GM10847 (cell line): ENCODE results near the gene MPDZ.

Source experiments
- POLR2A ChIP-seq: IDR thresholded peaks from 2 replicates; pipeline ENCODE4 v1.6.1; 2011; ENCODE audit not compliant: insufficient read length; ENCODE audit errors: extremely low read depth

Gene MPDZ

GRCh38 chr9:13165956-13166355 is 113.5 kb downstream of the MPDZ start:
- TF ChIP-seq POLR2A: no peak

DNA sequence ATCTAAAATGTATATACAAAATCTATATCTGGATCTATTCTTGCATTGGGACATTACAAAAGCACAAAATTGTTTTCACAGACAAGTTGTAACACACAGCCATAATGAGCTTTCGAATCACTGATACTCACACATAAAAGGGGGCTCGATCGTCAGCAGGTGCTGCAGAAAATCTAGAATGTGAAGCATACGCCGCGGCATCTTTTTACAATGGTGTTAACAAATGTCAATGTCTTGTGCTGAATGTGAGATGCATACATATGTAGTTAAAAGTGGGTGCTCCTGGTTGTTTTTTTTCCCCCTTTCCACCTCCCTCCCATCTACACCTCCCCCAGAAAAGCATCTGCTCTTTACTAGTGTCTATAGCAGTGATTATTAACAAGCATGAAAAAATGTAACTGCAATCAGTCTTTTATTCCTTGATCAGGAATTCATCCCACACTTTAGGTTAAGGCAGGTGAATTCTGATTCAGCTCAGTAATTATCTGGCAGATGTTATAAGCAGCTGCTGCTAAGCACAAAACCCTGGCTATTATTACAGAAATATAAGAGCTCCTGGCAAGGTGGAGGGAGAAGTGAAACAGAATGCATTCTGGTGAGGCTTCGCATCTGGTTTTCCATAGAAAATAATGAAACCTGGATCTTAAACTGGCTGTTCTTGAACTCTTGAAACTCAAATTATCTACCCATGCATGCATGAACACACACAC is 114.1 kb downstream of the MPDZ start:
- no peak for TF ChIP-seq POLR2A

GRCh38 chr9:13163946-13164345 is 115.5 kb downstream of the MPDZ start:
- no peak for TF ChIP-seq POLR2A

DNA sequence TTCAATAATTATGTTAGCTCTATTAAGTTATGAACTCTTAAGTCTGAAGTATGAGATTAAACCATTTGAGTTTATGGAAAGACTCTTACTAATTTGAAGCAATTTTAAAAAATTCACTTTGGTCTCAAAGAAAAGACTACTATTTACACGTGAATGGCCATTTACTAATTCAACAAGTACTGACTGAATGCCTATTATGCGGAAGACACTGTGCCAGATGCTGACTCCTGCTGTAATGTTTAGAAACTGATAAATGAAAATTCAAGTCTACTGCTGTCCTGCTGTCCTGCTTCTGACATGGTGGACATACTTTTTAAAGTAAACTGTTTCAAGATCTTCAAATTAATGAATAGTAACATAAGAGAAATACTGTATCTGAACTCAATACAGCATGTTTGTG is 116.2 kb downstream of the MPDZ start:
- TF ChIP-seq POLR2A: no peak

GRCh38 chr9:13160051-13160450 is 119.4 kb downstream of the MPDZ start:
- TF ChIP-seq POLR2A: no peak

GRCh38 chr9:13158986-13159385 is 120.5 kb downstream of the MPDZ start:
- TF ChIP-seq POLR2A: no peak

GRCh38 chr9:13151489-13151888 is 128.0 kb downstream of the MPDZ start:
- TF ChIP-seq POLR2A: no peak

DNA sequence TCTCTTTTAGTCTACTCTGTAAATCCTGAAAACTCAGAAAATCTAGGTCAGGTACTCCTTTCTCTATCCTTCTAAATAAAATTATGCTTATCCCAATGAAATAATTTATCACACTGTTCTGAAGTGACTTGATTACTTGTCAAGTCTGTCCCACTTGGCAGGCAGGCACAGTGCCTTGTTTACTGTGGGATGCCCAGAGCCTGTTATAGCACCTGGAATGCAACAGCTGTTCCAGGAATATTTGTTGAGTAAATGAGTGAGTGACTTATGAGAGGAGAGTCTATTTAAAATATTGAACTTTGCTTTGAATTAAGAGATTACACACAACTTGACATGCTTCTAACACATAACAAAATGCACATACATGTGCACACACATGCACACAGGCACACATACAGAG is 130.0 kb downstream of the MPDZ start:
- TF ChIP-seq POLR2A: no peak

DNA sequence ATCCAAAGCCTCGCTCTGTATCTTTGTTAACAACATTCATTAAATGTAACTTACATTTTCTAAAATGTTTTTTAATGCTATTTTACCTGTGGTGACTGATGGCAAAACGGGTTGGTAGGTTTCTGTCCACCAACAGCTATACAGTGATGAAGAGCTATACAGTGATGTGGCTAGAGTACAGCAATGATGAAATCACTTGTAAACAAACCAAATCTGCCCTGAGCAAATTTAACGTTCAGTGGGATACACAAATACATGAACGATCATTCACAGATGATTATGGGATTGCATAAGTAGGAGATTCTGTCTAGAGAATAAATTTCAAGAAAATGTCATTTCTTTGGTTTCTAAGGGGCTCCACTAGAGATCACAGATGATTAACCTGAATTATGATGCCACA is 132.7 kb downstream of the MPDZ start:
- no peak for TF ChIP-seq POLR2A

- TF ChIP-seq POLR2A: no peak
Observed at GRCh38 chr9:13145340-13145739, 134.2 kb downstream of the MPDZ start.

DNA sequence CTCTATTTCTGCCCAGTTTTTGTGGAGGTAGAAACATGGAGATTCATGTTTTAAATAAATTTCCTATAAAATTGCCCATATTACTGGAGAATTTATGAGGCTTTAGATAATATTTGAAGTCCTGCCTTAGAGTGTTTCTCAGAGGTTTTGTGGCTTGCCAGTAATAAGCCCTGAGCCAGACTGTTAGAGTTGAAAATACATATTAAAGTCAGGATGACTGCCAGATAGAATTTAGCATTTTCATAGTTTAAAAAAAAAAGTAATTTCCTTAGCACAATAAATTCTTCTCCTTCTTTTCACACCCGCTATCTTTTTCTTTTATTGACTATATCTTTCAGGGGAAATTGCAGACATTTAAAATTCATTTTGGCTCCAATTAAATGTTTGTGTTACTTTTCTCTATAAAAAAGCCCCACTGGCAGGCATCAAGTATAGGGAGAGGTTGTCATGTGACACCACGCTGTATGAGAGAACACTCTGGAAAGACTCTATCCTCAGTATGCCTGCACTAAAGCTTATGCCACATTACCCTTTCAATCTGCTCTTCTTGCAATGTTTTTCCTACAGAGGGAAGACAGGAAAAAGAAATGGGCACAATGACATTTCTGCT is 135.2 kb downstream of the MPDZ start:
- TF ChIP-seq POLR2A: no peak

DNA sequence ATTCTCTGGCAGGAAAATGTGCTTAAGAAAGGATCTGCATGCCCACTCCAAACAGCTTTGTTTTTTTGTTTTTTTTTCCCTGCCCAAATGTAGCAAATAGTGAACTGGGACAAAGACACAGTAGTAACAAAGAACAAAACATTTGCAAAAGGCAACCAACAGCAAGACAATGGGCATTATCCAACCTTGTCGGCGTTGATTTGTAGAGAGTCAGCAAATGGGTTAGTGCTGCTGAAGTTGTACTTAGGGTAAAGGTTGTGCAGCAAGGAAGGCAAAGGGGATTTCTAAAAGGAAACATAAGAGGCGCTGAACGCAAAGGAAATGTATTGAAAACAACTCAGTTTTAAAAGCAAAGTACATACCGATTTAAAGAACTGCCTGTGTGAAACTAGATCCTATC is 136.2 kb downstream of the MPDZ start:
- TF ChIP-seq POLR2A: no peak

GRCh38 chr9:13142776-13143175 is 136.7 kb downstream of the MPDZ start:
- TF ChIP-seq POLR2A: no peak

DNA sequence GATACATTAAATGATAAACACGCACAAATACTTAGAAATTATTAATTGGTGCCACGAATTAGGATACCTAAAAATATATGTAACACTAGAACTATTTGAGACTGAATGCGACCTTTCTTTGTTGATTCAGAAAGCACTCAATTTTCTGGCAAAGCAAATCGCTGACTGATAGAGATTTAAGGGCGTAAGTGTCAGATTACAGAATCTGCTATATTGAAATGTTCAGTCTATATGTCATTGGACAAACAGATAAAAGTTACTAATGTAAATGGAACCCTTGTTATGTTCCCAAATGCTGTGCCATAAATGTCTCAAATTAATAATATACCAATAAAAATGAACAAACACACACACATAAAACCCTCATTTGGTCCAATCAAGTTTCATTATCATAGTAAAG is 137.9 kb downstream of the MPDZ start:
- no peak for TF ChIP-seq POLR2A

DNA sequence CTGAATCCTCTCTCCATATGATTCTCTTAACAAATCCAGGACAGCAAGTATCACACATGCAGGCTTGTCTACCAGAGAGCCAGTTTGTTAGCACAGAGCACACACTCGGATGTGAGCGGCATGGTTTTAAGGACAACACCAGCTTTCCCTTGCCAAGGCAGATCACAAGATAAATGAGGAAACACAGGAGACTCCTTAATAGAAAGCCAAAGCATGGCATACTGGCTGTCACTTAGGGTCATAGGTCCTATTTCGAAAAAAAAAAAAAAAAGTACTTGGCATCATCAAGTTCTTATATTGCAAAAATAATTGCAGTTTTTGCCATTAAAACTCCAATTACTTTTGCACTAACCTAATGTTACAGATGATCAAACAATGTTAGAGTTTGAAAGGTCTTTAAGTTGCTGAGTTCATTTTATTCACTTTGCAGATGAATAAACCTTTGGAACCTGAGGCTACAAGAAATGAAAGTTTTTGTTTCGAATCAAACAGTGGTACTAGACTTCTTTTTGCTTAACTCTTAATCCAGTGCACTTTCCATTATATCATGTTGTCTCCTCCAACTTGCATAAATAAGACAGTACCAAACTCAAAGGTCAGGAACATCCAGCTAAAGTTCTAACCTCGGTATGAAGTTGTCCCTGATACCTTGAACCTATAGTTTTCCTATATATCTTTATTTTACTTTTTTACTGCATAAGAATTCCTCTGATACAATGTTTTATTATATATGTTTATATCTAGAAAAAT is 138.5 kb downstream of the MPDZ start:
- TF ChIP-seq POLR2A: no peak

GRCh38 chr9:13139641-13140171 is 139.8 kb downstream of the MPDZ start:
- TF ChIP-seq POLR2A: no peak
